SK-N-SH treated with all-trans-retinoic acid at 6 μM for 48 hours (cell line): ENCODE measurements around the gene DUSP7.
"Not testable (repeated sequence)": the region's sequence is repeated elsewhere in the genome, so short reads cannot be mapped to it uniquely, and the experiment has no call there.

ENCODE experiments used
- ATAC-seq: fragments of 200-7000 bp; cut with Tn5 transposase; 3 replicates; pipeline ENCODE4 v1.9.1; 2020; ENCODE audit warnings: mild to moderate bottlenecking, moderate library complexity
- ARNTL ChIP-seq: fragments of 450-650 bp; formaldehyde crosslinking; IDR thresholded peaks from 2 replicates; pipeline ENCODE4 v1.5.0; 2020; ENCODE audit warnings: low read depth, mild to moderate bottlenecking, moderate library complexity, borderline replicate concordance
- CSDC2 ChIP-seq: fragments of 250-450 bp; sonication (Bioruptor Pico); IDR thresholded peaks from 2 replicates; pipeline ENCODE4 v1.5.0; 2020; ENCODE audit warnings: mild to moderate bottlenecking, moderate library complexity
- ESRRG ChIP-seq: fragments of 250-450 bp; sonication (Bioruptor Pico); IDR thresholded peaks from 2 replicates; pipeline ENCODE4 v1.6.1; 2021; ENCODE audit warnings: mild to moderate bottlenecking
- GLIS3 ChIP-seq: fragments of 250-450 bp; sonication (Bioruptor Pico); IDR thresholded peaks from 2 replicates; pipeline ENCODE4 v1.5.0; 2020; ENCODE audit warnings: mild to moderate bottlenecking, moderate library complexity
- ISL1 ChIP-seq: fragments of 250-450 bp; sonication (Bioruptor Pico); IDR thresholded peaks from 2 replicates; pipeline ENCODE4 v2.1.2; 2022; ENCODE audit warnings: mild to moderate bottlenecking, moderate library complexity
- RARB ChIP-seq: fragments of 250-450 bp; sonication (Bioruptor Pico); IDR thresholded peaks from 2 replicates; pipeline ENCODE4 v1.8.0; 2021; ENCODE audit warnings: mild to moderate bottlenecking, moderate library complexity
- TCF4 ChIP-seq: fragments of 250-450 bp; sonication (Bioruptor Pico); IDR thresholded peaks from 2 replicates; pipeline ENCODE4 v1.8.0; 2021; ENCODE audit warnings: mild to moderate bottlenecking, moderate library complexity, borderline replicate concordance
- TOX ChIP-seq: fragments of 250-450 bp; sonication (Bioruptor Pico); IDR thresholded peaks from 2 replicates; pipeline ENCODE4 v1.8.0; 2021; ENCODE audit warnings: mild to moderate bottlenecking, moderate library complexity, borderline replicate concordance
- TSHZ2 ChIP-seq: fragments of 250-450 bp; sonication (Bioruptor Pico); IDR thresholded peaks from 2 replicates; pipeline ENCODE4 v1.5.0; 2020; ENCODE audit warnings: mild to moderate bottlenecking, moderate library complexity
- ZC3H10 ChIP-seq: fragments of 250-450 bp; sonication (Bioruptor Pico); IDR thresholded peaks from 2 replicates; pipeline ENCODE4 v1.5.1; 2021; ENCODE audit warnings: mild to moderate bottlenecking, moderate library complexity
- ZFP3 ChIP-seq: fragments of 250-450 bp; sonication (Bioruptor Pico); IDR thresholded peaks from 2 replicates; pipeline ENCODE4 v1.5.0; 2020; ENCODE audit warnings: mild to moderate bottlenecking, moderate library complexity
- ZFP30 ChIP-seq: fragments of 450-650 bp; formaldehyde crosslinking; IDR thresholded peaks from 2 replicates; pipeline ENCODE4 v1.5.0; 2022; ENCODE audit warnings: mild to moderate bottlenecking, moderate library complexity
- ZNF565 ChIP-seq: fragments of 450-650 bp; formaldehyde crosslinking; conservative IDR thresholded peaks from 2 replicates; pipeline ENCODE4 v1.5.0; 2020; ENCODE audit warnings: low read depth, mild to moderate bottlenecking, moderate library complexity
- ZNF70 ChIP-seq: fragments of 450-650 bp; formaldehyde crosslinking; IDR thresholded peaks from 2 replicates; pipeline ENCODE4 v1.5.0; 2020; ENCODE audit warnings: mild to moderate bottlenecking, moderate library complexity
- TF ChIP-seq, protein P1 (sequence below): fragments of 250-450 bp; sonication (Bioruptor Pico); IDR thresholded peaks from 2 replicates; pipeline ENCODE4 v1.8.0; 2020; ENCODE audit warnings: mild to moderate bottlenecking, moderate library complexity, borderline replicate concordance

The DUSP7 gene

DNA sequence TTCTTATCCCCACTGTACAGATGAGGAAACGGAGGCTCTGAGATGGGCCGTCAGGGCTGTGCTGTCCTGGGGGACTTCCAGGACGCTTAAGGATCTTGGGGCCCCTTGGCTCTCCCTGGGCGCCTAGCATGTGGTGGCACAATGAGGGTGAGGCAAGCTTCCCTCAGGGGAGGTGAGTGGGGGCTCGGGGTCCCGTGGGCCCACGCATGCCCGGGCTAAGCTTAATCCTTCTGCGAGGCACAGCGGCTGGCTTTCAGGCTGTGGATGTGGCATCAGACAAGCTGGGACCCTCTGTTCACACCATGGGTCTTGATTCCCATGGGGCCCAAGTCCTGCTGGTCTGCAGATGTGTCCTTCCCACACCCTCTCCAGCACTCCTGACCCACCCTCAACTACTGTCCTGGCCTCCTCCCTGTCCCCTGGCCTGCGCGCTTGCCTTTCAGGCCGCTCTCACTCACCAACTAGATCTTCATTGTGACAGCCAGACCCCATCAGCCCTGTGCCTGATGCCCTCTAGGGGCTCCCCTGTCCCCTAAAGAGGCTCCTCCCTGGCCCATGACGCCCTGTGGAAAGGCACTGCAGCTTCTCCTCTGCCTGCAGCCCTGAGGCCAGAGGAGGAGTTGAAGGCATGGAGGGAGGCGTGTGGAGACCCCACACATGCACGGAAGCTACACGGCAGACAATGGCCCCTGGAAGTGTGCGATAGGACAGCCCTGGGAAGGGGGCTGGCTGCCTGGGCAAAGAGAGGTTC lies 11.3 kb downstream of the DUSP7 start (continued):
- TF ChIP-seq TSHZ2 (CRISPR knock-in tag) (no peak), TCF4 (CRISPR knock-in tag) (no peak), ISL1 (CRISPR knock-in tag) (no peak), ESRRG (no peak), ZNF565 (CRISPR knock-in tag) (no peak), ZC3H10 (CRISPR knock-in tag) (no peak), TOX (CRISPR knock-in tag) (no peak), ZFP3 (CRISPR knock-in tag) (no peak)
- TF ChIP-seq, protein P1, sequence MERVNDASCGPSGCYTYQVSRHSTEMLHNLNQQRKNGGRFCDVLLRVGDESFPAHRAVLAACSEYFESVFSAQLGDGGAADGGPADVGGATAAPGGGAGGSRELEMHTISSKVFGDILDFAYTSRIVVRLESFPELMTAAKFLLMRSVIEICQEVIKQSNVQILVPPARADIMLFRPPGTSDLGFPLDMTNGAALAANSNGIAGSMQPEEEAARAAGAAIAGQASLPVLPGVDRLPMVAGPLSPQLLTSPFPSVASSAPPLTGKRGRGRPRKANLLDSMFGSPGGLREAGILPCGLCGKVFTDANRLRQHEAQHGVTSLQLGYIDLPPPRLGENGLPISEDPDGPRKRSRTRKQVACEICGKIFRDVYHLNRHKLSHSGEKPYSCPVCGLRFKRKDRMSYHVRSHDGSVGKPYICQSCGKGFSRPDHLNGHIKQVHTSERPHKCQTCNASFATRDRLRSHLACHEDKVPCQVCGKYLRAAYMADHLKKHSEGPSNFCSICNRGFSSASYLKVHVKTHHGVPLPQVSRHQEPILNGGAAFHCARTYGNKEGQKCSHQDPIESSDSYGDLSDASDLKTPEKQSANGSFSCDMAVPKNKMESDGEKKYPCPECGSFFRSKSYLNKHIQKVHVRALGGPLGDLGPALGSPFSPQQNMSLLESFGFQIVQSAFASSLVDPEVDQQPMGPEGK (CRISPR knock-in tag) = no peak

GRCh38 chr3:52043750-52044149 lies 12.6 kb downstream of the DUSP7 start:
- ATAC-seq = no peak
- no peak for TF ChIP-seq ARNTL (CRISPR knock-in tag)
- no peak for TF ChIP-seq TCF4 (CRISPR knock-in tag)
- TF ChIP-seq ZFP30 (CRISPR knock-in tag) = no peak
- TF ChIP-seq, all 23 proteins: peak for 0

DNA sequence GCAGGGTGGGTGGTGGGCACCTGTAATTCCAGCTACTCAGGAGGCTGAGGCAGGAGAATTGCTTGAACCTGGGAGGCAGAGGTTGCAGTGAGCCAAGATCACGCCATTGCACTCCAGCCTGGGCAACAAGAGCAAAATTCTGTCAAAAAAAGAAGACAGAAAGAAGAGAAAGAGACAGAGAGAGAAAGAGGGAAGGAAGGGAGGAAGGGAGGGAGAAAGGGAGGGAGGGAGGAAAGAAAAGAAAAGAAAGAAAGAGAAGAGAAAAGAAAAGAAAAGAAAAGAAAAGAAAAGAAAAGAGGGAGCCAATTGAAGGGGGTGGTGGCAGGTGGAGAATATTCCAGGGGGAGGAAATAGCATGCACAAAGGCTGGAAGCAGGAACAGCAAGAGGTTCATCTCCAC lies 13.3 kb downstream of the DUSP7 start:
- not testable (repeated sequence) for ATAC-seq

DNA sequence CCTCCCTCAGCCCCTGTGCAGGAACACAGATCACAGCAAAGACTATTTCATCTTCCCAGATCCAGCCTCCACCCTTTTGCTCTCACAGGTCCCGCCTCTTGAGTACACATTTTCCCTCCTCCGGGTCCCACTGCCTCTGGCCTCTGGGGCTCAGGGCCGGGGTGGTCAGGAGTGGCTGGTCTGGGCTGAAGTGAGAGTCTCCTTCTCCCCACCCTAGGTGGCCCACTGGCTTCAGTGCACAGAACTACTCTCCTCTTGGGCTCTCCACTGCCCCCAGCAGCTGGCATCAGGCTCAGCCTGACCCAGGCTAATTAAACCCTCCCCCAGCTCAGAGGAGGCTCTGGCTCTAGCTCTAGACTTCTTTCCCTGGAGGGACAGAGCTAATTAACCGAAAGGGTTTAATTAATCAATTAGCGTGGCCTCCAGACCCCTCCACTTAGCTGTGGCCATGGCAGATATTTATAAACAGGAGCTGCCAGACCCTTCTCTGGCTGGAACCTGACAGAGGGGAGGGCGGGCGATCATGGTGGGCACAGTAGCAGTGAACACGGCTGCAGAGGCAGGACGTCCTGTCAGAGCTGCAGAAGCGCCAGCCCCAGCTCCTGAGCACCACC lies 15.1 kb downstream of the DUSP7 start:
- TF ChIP-seq CSDC2 (CRISPR knock-in tag) = no peak
- TF ChIP-seq ZNF70 = peak; percentile 4; the same call in 1 of the 2 replicates
- no peak for TF ChIP-seq RARB (CRISPR knock-in tag)
- TF ChIP-seq TCF4 (CRISPR knock-in tag) = peak; percentile 83; the same call in 1 of the 2 replicates
- TF ChIP-seq TSHZ2 (CRISPR knock-in tag) = peak; percentile 32; the same call in 1 of the 2 replicates
- TF ChIP-seq GLIS3 (CRISPR knock-in tag) = no peak
- peak; percentile 79 for ATAC-seq

- TF ChIP-seq TSHZ2 (CRISPR knock-in tag) = no peak
- TF ChIP-seq, all 23 proteins: peak for 0
- ATAC-seq = no peak
Measured at GRCh38 chr3:52040600-52040999, 15.8 kb downstream of the DUSP7 start.
